GM20000 (cell line): ENCODE results near the gene ATP5MG.
"Not testable (repeated sequence)": the region's sequence is repeated elsewhere in the genome, so short reads cannot be mapped to it uniquely, and the experiment has no call there.

Source experiments
- DNase-seq: peaks from one replicate; pipeline ENCODE4 v3.0.0; 2012; ENCODE audit warnings: low spot score
- TF ChIP-seq, protein P1 (sequence below): IDR thresholded peaks from 2 replicates; pipeline ENCODE4 v1.5.1; 2012; ENCODE audit warnings: mild to moderate bottlenecking, control low read depth; ENCODE audit errors: extremely low read depth, missing control alignments

Gene ATP5MG

DNA sequence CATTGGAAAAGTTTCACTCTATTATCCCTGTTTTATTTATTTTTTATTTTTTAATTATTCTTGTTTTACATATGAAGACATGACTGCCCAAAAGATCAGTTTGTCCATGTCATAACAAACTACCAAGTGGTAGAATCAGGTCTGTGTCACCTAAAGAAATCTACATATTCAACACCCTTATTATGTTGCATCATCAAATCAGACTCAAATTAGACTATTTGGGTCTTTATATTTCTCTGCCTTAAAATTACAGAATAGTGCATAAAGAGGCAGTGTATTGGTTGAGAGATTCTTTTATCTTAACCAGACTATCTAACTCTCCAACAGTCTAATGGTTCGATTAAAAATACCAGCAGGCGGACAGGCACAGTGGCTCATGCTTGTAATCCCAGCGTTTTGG lies 18.5 kb upstream of the ATP5MG start:
- DNase-seq = no peak
- TF ChIP-seq, protein P1, sequence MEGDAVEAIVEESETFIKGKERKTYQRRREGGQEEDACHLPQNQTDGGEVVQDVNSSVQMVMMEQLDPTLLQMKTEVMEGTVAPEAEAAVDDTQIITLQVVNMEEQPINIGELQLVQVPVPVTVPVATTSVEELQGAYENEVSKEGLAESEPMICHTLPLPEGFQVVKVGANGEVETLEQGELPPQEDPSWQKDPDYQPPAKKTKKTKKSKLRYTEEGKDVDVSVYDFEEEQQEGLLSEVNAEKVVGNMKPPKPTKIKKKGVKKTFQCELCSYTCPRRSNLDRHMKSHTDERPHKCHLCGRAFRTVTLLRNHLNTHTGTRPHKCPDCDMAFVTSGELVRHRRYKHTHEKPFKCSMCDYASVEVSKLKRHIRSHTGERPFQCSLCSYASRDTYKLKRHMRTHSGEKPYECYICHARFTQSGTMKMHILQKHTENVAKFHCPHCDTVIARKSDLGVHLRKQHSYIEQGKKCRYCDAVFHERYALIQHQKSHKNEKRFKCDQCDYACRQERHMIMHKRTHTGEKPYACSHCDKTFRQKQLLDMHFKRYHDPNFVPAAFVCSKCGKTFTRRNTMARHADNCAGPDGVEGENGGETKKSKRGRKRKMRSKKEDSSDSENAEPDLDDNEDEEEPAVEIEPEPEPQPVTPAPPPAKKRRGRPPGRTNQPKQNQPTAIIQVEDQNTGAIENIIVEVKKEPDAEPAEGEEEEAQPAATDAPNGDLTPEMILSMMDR = no peak

DNA sequence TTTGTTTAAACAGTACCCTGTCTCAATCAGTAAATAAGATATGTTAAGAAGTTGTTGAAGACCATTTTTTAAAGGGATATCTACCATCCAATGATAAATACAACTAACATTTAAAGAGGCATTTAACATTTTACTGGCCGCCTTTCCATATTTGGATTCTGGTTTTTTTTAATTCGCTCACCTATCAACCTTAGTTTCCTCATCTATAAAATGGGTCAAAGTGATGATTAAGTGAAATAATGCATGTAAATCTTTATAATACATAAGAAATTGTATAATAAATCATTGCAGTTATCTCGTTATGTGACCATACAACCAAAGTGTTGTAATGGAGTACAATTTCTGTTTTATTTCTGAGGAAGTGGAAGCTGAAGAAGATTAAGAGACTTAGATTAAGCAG lies 17.7 kb upstream of the ATP5MG start:
- TF ChIP-seq, protein P1 = no peak
- no peak for DNase-seq

DNA sequence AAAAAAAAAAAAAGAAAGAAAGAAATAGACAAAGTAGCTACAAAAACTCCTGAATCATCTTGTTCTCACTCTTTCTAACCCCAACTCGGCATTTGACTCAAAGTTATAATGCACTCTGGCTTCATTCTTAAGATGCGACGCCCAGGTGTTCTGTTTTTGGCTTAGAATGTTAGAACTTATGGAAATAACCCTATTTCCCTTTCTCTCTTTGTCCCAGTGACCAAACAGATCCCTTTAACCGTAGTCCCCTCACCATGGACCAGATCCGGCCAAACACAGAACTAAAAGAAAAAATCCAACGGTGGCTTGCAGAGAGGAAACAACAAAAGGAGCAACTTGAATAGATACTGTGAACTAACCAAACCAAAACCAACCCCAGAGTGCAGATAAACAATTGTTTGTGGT lies 5.3 kb upstream of the ATP5MG start:
- DNase-seq = no peak
- TF ChIP-seq, protein P1 = no peak

DNA sequence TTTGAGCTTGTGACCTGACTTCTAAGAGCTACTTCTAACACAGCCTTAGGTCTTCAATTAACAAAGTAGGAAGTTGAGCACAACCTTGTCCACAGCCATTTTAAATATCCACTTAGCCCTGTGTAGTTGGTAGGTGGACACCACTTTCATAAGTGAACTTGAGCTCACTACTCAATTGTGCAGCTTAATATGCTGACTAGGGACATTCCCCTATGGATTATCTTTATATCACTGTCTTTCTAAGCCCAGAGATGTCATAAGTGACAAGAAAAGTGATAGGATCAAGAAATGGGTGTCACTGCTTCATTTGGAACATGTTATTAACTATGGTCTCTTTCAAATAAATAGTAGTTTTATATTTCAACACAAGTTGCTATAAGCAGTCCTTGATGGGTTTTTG lies 4.0 kb upstream of the ATP5MG start:
- DNase-seq = no peak
- TF ChIP-seq, protein P1 = no peak

DNA sequence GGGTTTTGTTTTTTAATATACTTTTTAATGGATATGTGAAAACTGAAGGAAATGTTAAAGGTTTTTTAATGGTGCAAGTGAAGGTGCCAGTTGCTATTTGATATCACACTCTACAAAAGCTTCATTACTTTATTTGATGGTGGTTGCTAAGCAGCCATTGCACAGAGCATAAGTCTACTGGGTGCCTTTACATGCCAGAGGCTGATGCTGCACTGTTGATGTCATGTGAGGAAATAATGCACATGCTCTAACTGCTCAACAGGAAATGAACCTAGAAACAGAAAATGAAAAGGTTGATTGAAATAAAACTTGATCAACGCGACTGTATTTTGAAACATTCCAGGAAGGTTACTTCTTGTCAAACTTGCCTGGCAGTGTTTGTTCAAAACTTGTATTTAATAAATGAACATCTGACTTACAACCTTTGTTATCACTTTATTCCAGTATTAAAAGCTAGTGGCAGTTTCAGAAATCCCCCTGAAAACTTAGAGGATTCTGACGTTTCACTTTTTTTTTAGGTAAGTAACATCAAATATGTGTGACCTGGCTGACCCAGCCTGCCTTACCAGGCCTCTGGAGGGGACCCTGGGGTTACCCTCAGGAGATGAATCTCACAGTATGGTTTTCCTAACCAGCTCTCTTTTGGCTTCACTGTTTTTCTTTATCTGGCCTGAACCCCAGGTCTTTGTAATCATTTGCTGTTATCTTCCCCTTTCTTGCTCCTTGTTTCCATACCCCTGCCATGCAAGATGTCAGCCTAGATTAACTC lies 2.4 kb upstream of the ATP5MG start:
- peak; percentile 12 for DNase-seq

DNA sequence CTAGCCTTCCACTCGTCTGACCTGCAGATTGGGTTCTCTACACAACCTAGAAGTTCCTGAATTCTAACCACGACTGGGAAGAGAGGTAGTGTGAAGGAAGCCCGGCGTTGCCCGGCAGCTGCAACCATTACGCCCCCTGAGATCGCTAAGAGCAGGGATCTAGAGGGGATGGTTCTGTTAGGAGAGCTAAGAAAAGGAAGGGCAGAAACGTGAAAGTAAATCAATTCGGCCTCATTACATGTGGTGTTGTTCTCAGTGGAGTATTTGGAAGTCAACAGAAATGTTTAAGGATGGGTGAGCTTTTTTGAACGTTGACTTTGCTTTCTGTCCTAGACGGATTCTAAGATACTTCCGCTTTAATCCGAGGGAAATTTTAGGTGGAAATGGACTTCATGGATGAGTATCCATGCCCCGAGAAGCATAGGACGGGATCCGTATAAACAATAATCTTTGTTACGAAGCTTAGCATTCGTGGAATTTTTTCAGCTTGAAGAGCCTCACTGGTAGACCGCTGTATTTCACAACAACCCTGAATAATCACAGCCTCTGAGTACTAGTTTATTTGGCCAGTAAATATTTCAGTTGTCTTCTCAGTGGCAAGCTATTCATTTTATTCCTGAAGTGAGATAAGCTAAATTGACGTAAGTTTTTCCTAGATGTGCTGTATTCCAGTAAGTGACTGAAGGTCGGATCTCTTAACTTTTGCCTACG lies 629 bp downstream of the ATP5MG start:
- no peak for DNase-seq
- TF ChIP-seq, protein P1 = no peak

More for the DNA sequence above, 2.4 kb upstream of the ATP5MG start:
- TF ChIP-seq, protein P1 = no peak

DNA sequence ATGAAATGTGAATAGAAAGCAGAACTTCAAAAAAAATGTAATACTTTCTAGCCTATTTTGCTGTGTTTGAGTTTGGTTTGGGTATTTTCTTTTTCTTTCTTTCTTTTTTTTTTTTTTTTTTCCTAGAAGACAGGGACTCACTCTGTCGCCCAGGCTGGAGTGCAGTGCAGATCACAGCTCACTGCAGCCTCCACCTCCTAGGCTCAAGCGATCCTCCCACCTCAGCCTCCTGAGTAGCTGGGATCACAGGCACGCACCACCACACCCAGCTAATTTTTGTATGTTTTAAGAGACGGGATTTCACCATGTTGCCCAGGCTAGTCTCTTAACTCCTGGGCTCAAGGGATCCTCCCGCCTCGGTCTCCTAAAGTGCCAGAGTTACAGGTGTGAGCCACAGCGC lies 1.2 kb downstream of the ATP5MG start:
- DNase-seq = not testable (repeated sequence)

DNA sequence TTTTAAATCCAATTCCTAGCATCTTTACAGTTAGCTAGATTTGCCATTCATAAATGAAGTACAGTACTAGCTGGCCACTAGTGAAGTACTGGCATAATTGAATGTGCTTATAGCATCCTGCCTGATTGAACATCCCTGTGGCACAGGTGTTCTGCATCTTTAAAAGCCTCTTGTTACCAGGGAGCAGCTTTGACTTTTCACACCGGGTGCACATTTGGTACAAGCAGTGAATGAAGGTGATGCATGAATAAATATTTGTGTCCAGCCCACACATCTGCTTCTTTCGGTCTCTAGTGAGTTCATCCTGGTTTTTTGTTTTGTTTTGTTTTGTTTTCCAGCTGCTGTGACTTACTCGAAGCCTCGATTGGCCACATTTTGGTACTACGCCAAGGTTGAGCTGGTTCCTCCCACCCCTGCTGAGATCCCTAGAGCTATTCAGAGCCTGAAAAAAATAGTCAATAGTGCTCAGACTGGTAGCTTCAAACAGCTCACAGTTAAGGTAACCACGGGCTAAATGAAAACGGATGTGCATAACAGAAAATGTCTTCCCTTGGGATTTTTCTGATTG lies 5.3 kb downstream of the ATP5MG start:
- TF ChIP-seq, protein P1 = no peak

More for the DNA sequence above, 5.3 kb downstream of the ATP5MG start:
- no peak for DNase-seq
